Left ventricle myocardium inferior (tissue), 1 donor: ENCODE measurements around the gene TBC1D22A. TPM values are rescaled to one million over a fixed set of nuclear protein-coding genes. Genes with fewer than 3 reads are reported as not detected.

Experiments
- DNase-seq: peaks from one replicate; pipeline ENCODE4 v3.0.0-alpha.2; 2020
- H3K27ac ChIP-seq: fragments of 200-600 bp; replicated peaks from 2 replicates; pipeline ENCODE4 v1.8.0; 2021
- H3K27me3 ChIP-seq: fragments of 200-600 bp; 2 replicates; pipeline ENCODE4 v1.8.0; 2021; ENCODE audit warnings: low read depth
- H3K36me3 ChIP-seq: fragments of 200-600 bp; 2 replicates; pipeline ENCODE4 v1.8.0; 2021
- H3K4me1 ChIP-seq: fragments of 200-600 bp; 2 replicates; pipeline ENCODE4 v1.8.0; 2021
- H3K4me3 ChIP-seq: fragments of 200-600 bp; 2 replicates; pipeline ENCODE4 v1.8.0; 2021; ENCODE audit warnings: mild to moderate bottlenecking, moderate library complexity
- H3K9me3 ChIP-seq: fragments of 200-600 bp; replicated peaks from 2 replicates; pipeline ENCODE4 v1.8.0; 2021
- CTCF ChIP-seq: fragments of 200-600 bp; IDR thresholded peaks from 2 replicates; pipeline ENCODE4 v1.8.0; 2021; ENCODE audit warnings: antibody characterized with exemption, mild to moderate bottlenecking, borderline replicate concordance
- intact Hi-C: fragments of 100-400 bp; cut with micrococcal nuclease; formaldehyde crosslinking; loops from one replicate; pipeline ENCODE4 v1.11.0; 2022
- total RNA-seq: library from RNA; stranded (reverse); fragmentation: NEBNext Ultra II Directional; extraction: Animal tissue kit (Norgen Biotek cat#: 25700); gene quantifications from one replicate; pipeline ENCODE4 v1.2.1, GENCODE V29; 2021
- donor health status: DM: no; HTN: yes; CAD: no; lungs with severe emphysema.

The TBC1D22A gene
- total RNA-seq, 1 donor from 2014 or later = 16.2 TPM

- Histone ChIP-seq H3K4me3 (no peak overlapping the region), H3K36me3 (no peaks in the 10 kb centered on the region), H3K9me3 (peaks cover 15% of the 10 kb centered on the region), H3K27me3 (no peaks in the 10 kb centered on the region), H3K4me1 (peaks cover 68% of the 10 kb centered on the region), H3K27ac (peak overlapping the region; percentile 95)
- TF ChIP-seq CTCF = no peak
- intact Hi-C loops = no loop called here
- DNase-seq = no peak
These were observed 9.5 kb upstream of the TBC1D22A start for GRCh38 chr22:46752988-46753310.

GRCh38 chr22:46753360-46753759 lies 9.1 kb upstream of the TBC1D22A start:
- H3K36me3 ChIP-seq = no peaks in the 10 kb centered on the region
- peaks cover 15% of the 10 kb centered on the region for H3K9me3 ChIP-seq
- no peak for TF ChIP-seq CTCF
- H3K27ac ChIP-seq = peak overlapping the region; percentile 95
- no peak for DNase-seq
- peaks cover 68% of the 10 kb centered on the region for H3K4me1 ChIP-seq
- intact Hi-C loops = no loop called here
- H3K4me3 ChIP-seq = no peak overlapping the region
- H3K27me3 ChIP-seq = no peaks in the 10 kb centered on the region

GRCh38 chr22:46753761-46754109 lies 8.7 kb upstream of the TBC1D22A start:
- H3K9me3 ChIP-seq = peaks cover 15% of the 10 kb centered on the region
- H3K36me3 ChIP-seq = no peaks in the 10 kb centered on the region
- TF ChIP-seq CTCF = no peak
- H3K27ac ChIP-seq = peak overlapping the region; percentile 95
- intact Hi-C loops = no loop called here
- no peak for DNase-seq
- peaks cover 71% of the 10 kb centered on the region for H3K4me1 ChIP-seq
- peak overlapping the region; percentile 40 for H3K4me3 ChIP-seq
- no peaks in the 10 kb centered on the region for H3K27me3 ChIP-seq

- intact Hi-C loops = no loop called here
- Histone ChIP-seq H3K4me3 (peak overlapping the region; percentile 40), H3K4me1 (peaks cover 73% of the 10 kb centered on the region), H3K9me3 (peaks cover 15% of the 10 kb centered on the region), H3K27ac (peak overlapping the region; percentile 95), H3K27me3 (no peaks in the 10 kb centered on the region), H3K36me3 (no peaks in the 10 kb centered on the region)
- DNase-seq = peak; percentile 94
- no peak for TF ChIP-seq CTCF
These were observed 8.2 kb upstream of the TBC1D22A start for GRCh38 chr22:46754110-46754799.

- H3K4me1 ChIP-seq = peaks cover 68% of the 10 kb centered on the region
- DNase-seq = no peak
- H3K27ac ChIP-seq = peak overlapping the region; percentile 95
- peak overlapping the region; percentile 40 for H3K4me3 ChIP-seq
- TF ChIP-seq CTCF = no peak
- H3K27me3 ChIP-seq = no peaks in the 10 kb centered on the region
- intact Hi-C loops = no loop called here
- H3K36me3 ChIP-seq = no peaks in the 10 kb centered on the region
- H3K9me3 ChIP-seq = peaks cover 15% of the 10 kb centered on the region
These were observed 7.6 kb upstream of the TBC1D22A start for GRCh38 chr22:46754826-46755225.
